Fibroblast of lung (primary cell): ENCODE data around the gene CACNB2. TPM values are rescaled to one million over a fixed set of nuclear protein-coding genes. Genes with fewer than 3 reads are reported as not detected.

Source experiments
- DNase-seq, 2 donors: peaks; one replicate each; pipeline versions ENCODE4 v3.0.0 to v3.0.0-alpha.2; 2010; ENCODE audit warnings: low read depth in 2 of 2
- H2AFZ ChIP-seq: 2 replicates; pipeline ENCODE4 v1.5.1; 2012; ENCODE audit warnings: low read length, control low read depth, inconsistent platforms
- H3K27ac ChIP-seq: 2 replicates; pipeline ENCODE4 v1.5.1; 2011; ENCODE audit warnings: low read length, control low read depth; ENCODE audit not compliant: insufficient read depth
- H3K27me3 ChIP-seq: 2 replicates; pipeline ENCODE4 v1.5.1; 2011; ENCODE audit warnings: mild to moderate bottlenecking, low read length; ENCODE audit not compliant: control insufficient read depth, insufficient read depth
- H3K36me3 ChIP-seq: 2 replicates; pipeline ENCODE4 v1.5.1; 2011; ENCODE audit warnings: low read length; ENCODE audit not compliant: control insufficient read depth, insufficient read depth
- H3K4me1 ChIP-seq: 2 replicates; pipeline ENCODE4 v1.5.1; 2011; ENCODE audit warnings: low read length; ENCODE audit not compliant: control insufficient read depth, insufficient read depth; ENCODE audit errors: extremely low read depth
- H3K4me2 ChIP-seq: 2 replicates; pipeline ENCODE4 v1.5.1; 2011; ENCODE audit warnings: low read length, control low read depth; ENCODE audit not compliant: insufficient read depth; ENCODE audit errors: extremely low read depth
- H3K4me3 ChIP-seq, 4 experiments: fragments of 200-600 bp in 1 of 4; sonication (generic) in 1 of 4; replicated peaks in 1 of 4; 2 replicates each; pipeline ENCODE4 v1.5.1; 2011 to 2016; ENCODE audit warnings: low read length in 4 of 4, low read depth in 3 of 4, mild to moderate bottlenecking in 3 of 4, control low read depth in 2 of 4, inconsistent platforms in 1 of 4, mixed read lengths in 1 of 4; ENCODE audit not compliant: insufficient read depth in 1 of 4; ENCODE audit errors: control extremely low read depth in 1 of 4
- H3K79me2 ChIP-seq: 2 replicates; pipeline ENCODE4 v1.5.1; 2012; ENCODE audit warnings: mild to moderate bottlenecking, low read length, inconsistent platforms; ENCODE audit not compliant: control insufficient read depth, insufficient read depth
- H3K9ac ChIP-seq: 2 replicates; pipeline ENCODE4 v1.5.1; 2011; ENCODE audit warnings: mild to moderate bottlenecking, low read length, control low read depth; ENCODE audit not compliant: insufficient read depth
- H3K9me3 ChIP-seq: 2 replicates; pipeline ENCODE4 v1.5.1; 2012; ENCODE audit warnings: low read depth, low read length; ENCODE audit not compliant: control insufficient read depth, insufficient read depth
- H4K20me1 ChIP-seq: 2 replicates; pipeline ENCODE4 v1.5.1; 2011; ENCODE audit warnings: low read length; ENCODE audit not compliant: control insufficient read depth, insufficient read depth; ENCODE audit errors: extremely low read depth
- CTCF ChIP-seq, 2 donors: IDR thresholded peaks in 1 of 2; conservative IDR thresholded peaks in 1 of 2; 1 replicate in 1 of 2; 2 replicates in 1 of 2; pipeline ENCODE4 v1.5.1; 2011 to 2012; ENCODE audit warnings: low read length in 2 of 2, control low read depth in 1 of 2, inconsistent platforms in 1 of 2, low read depth in 1 of 2, mild to moderate bottlenecking in 1 of 2
- EZH2 ChIP-seq: IDR thresholded peaks from 2 replicates; pipeline ENCODE4 v1.5.1; 2012; ENCODE audit warnings: low read length, control low read depth, mild to moderate bottlenecking; ENCODE audit errors: missing control alignments
- polyA plus RNA-seq, 2 donors: library from polyadenylated mRNA; depleted of rRNA in 1 of 2; stranded (reverse) in 1 of 2; unstranded in 1 of 2; fragments of >200 nt; gene quantifications; 2 replicates each; pipeline ENCODE4 v1.2.1, GENCODE V29; 2011 to 2012; ENCODE audit warnings: missing spikeins in 1 of 2
- total RNA-seq: library from RNA; depleted of rRNA; stranded (reverse); fragments of >200 nt; gene quantifications from 2 replicates; pipeline ENCODE4 v1.2.1, GENCODE V29; 2014

CACNB2 gene
- total and polyA plus RNA-seq, 2 donors (not counting 1 experiment from before 2014, with no cell fraction given), result 0.66 to 0.70 TPM

GRCh38 chr10:18476076-18476647 is 335.9 kb downstream of the CACNB2 start:
- Histone ChIP-seq H2AFZ (no peak overlapping the region), H4K20me1 (no peaks in the 10 kb centered on the region), H3K36me3 (no peaks in the 10 kb centered on the region), H3K27ac (no peak overlapping the region), H3K4me2 (no peak overlapping the region), H3K79me2 (no peaks in the 10 kb centered on the region), H3K9me3 (no peaks in the 10 kb centered on the region), H3K27me3 (no peaks in the 10 kb centered on the region), H3K4me3 (no peak overlapping the region), H3K4me1 (no peaks in the 10 kb centered on the region), H3K9ac (no peak overlapping the region)
- TF ChIP-seq EZH2 (no peak), CTCF (conservative IDR thresholded peaks at IDR 0.05 in 1 of 2, IDR thresholded peaks at IDR 0.05 in 1 of 2; ENCODE audit: low read depth in 1 of 2, low read length in 2 of 2) (no peak)
- no peak for DNase-seq

GRCh38 chr10:18478354-18478753 is 338.1 kb downstream of the CACNB2 start:
- Histone ChIP-seq H3K79me2 (no peaks in the 10 kb centered on the region), H3K4me1 (no peaks in the 10 kb centered on the region), H4K20me1 (no peaks in the 10 kb centered on the region), H3K27me3 (no peaks in the 10 kb centered on the region), H3K4me2 (no peak overlapping the region), H2AFZ (no peak overlapping the region), H3K4me3 (no peak overlapping the region), H3K36me3 (no peaks in the 10 kb centered on the region), H3K27ac (no peak overlapping the region), H3K9me3 (no peaks in the 10 kb centered on the region), H3K9ac (no peak overlapping the region)
- TF ChIP-seq CTCF (conservative IDR thresholded peaks at IDR 0.05 in 1 of 2, IDR thresholded peaks at IDR 0.05 in 1 of 2; ENCODE audit: low read depth in 1 of 2, low read length in 2 of 2), result no peak
- no peak for TF ChIP-seq EZH2
- DNase-seq, result no peak

- Histone ChIP-seq H4K20me1 (no peaks in the 10 kb centered on the region), H3K27me3 (no peaks in the 10 kb centered on the region), H3K4me3 (no peak overlapping the region), H3K9me3 (no peaks in the 10 kb centered on the region), H3K4me2 (no peak overlapping the region), H3K9ac (no peak overlapping the region), H3K36me3 (no peaks in the 10 kb centered on the region), H3K4me1 (no peaks in the 10 kb centered on the region), H3K79me2 (no peaks in the 10 kb centered on the region), H3K27ac (no peak overlapping the region), H2AFZ (no peak overlapping the region)
- no peak for DNase-seq
- TF ChIP-seq CTCF (conservative IDR thresholded peaks at IDR 0.05 in 1 of 2, IDR thresholded peaks at IDR 0.05 in 1 of 2; ENCODE audit: low read depth in 1 of 2, low read length in 2 of 2), result no peak
- TF ChIP-seq EZH2, result no peak
These were observed 339.3 kb downstream of the CACNB2 start for GRCh38 chr10:18479502-18479901.
